Posterior cingulate gyrus (tissue), 11 donors: ENCODE measurements around the gene CAGE1.

Experiments
- DNase-seq, 10 donors: peaks; one replicate each; pipeline versions ENCODE4 v3.0.0 to v3.0.0-alpha.2; 2020 to 2021; ENCODE audit warnings: mixed read lengths in 3 of 10
- intact Hi-C: fragments of 100-400 bp; cut with DNase I; formaldehyde crosslinking; loops from one replicate; pipeline ENCODE4 v1.15.1; 2023

Gene CAGE1

DNA sequence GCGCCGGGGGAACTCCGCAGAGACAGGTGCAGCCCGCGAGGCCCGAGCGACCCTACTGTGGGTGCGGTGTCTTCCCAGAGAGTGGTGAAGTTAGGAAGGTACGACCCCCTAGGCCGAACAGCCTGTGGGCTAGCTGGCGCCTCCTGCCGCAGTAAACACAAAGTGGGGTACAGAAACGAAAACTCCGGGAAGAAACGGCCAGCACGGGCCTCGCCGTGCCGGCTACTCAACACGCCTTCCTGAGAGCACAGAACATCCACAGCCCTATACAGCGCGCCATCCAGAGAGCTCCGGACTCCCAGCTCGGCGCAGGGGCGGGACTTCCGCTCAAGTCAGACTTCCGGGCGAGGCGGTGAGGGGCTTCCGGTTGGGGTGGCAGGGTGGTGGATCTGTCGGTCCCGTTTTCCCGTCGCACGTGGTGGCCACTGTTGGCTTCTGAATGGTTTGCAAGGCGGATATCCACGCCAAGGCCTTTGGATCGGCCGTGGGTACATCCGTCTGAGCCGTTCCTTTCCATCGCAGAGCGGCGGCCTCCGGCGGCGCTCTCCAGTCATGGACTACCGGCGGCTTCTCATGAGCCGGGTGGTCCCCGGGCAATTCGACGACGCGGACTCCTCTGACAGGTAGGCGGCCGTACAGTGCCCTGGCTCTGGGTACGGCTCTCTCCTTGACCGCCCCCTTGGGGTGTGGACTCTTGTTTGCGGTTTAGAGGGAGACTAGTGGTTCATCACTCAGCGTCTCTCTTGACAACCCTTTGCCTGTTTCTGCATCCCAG, at the start of gene CAGE1, which contains the start of gene RIOK1:
Gene CAGE1, minus strand, starts transcription at position 292 of the 775 bp plus-strand sequence. CDS start 2,569 bp downstream, outside the sequence.
Gene RIOK1, plus strand, starts transcription at position 358 of the 775 bp plus-strand sequence. Its CDS starts 195 bp downstream, at position 553.
- DNase-seq, result peak; percentile 91 to 99 (median 96)
- intact Hi-C loops, result loop anchor here (1.0 to 10.0 kb wide), 2 partner anchors 76 to 105 kb away; partner anchors contain the start of gene SSR1

DNA sequence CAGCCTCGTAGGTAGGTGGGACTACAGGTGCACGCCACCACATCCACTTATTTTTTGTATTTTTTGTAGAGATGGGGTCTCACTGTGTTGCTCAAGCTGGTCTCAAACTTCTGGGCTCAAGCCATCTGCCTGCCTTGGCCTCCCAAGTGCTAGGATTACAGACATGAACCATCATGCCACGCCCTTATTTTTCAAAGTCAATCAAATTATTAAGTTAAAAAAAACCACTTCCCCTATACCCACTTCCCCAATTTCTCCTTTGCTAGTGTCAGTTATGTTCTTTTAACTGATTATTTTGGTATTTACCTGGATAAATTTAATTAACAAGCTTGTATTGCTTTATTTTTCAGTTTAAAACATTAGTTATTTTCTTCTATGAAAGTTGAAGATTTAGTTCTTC, 49.7 kb upstream of the CAGE1 start:
- intact Hi-C loops, result no loop called here
- DNase-seq, result no peak

DNA sequence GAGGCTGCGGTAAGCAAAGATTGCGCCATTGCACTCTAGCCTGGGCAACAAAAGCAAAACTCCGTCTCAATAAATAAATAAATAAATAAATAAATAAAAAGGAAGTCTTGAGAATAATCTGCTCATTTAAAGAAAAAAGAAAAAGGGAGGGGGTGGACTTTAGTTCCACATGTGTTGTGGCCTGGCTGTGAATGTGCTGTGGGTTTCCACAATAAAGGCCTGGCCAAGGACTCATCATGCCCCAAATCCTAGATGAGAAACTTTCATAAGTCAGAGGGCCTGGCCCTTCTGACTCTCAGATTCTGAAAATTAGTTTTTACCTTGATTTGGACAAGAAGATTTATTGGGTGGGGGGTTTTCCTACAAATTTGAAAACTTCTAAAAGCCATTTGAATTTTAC, 48.5 kb upstream of the CAGE1 start:
- DNase-seq, result no peak
- intact Hi-C loops, result no loop called here

- intact Hi-C loops, result no loop called here
- DNase-seq, result no peak
These were observed 45.1 kb upstream of the CAGE1 start for GRCh38 chr6:7434672-7435071.

- no peak for DNase-seq
- intact Hi-C loops, result no loop called here
These were observed 43.6 kb upstream of the CAGE1 start for GRCh38 chr6:7433121-7433617.

GRCh38 chr6:7432391-7433120, 43.0 kb upstream of the CAGE1 start:
- no peak for DNase-seq
- intact Hi-C loops, result no loop called here

DNA sequence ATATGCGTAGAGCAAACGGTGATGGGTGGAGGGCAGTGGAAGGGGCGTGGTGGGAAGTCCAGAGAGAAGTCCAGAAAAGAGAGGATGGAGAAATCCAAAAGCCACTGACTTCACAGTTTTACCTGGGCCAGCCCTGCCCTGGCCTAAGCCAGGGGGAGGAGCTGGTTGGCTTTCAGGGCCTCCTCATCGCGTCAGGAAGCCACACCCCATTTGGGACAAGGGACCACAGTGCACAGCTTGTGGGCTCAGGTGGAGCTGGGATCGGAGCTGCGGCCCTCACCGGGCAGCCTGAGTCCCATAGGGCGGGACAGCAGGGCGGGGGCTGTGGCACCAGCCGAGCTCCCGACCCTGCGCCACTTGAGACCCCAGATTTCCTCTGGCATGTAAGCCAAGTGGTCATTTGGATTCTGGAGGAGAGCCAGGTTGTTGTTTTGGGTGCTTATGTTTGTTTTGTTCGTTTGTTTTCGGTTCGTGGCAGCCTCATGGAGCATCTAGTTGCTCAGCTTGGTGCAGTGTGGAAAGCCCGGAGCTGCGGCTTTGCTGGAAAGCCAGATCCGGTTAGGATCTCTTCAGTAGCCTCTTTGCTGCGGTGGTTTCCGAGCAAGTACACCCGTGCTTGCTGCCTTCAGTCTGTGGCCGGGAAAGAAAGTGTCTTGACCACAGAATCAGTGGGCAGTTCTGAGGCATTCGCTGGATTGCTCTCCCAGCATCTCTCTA, 42.3 kb upstream of the CAGE1 start:
- DNase-seq, result no peak
- intact Hi-C loops, result no loop called here

- intact Hi-C loops, result no loop called here
- DNase-seq, result no peak
These were observed 41.8 kb upstream of the CAGE1 start for GRCh38 chr6:7431313-7431673.

GRCh38 chr6:7426447-7427169, 37.1 kb upstream of the CAGE1 start:
- intact Hi-C loops, result loop anchor here (10.0 kb wide), 1 partner anchor 188 kb away; no protein-coding TSS in a partner anchor
- DNase-seq, result no peak

DNA sequence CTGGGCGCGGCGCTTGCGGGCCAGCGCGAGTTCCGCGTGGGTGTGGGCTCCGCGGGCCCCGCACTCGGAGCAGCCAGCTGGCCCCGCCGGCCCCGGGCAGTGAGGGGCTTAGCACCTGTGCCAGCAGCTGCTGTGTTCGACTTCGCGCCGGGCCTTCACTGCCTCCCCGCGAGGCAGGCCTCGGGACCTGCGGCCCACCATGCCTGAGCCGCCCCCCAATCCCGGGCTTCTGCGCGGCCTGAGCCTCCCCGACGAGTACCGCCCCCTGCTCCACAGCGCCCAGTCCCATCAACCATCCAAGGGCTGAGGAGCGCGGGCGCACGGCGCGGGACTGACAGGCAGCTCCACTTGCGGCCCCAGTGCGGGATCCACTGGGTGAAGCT, 36.3 kb upstream of the CAGE1 start:
- no peak for DNase-seq
- intact Hi-C loops, result loop anchor here (10.0 kb wide), 1 partner anchor 189 kb away; no protein-coding TSS in a partner anchor

DNA sequence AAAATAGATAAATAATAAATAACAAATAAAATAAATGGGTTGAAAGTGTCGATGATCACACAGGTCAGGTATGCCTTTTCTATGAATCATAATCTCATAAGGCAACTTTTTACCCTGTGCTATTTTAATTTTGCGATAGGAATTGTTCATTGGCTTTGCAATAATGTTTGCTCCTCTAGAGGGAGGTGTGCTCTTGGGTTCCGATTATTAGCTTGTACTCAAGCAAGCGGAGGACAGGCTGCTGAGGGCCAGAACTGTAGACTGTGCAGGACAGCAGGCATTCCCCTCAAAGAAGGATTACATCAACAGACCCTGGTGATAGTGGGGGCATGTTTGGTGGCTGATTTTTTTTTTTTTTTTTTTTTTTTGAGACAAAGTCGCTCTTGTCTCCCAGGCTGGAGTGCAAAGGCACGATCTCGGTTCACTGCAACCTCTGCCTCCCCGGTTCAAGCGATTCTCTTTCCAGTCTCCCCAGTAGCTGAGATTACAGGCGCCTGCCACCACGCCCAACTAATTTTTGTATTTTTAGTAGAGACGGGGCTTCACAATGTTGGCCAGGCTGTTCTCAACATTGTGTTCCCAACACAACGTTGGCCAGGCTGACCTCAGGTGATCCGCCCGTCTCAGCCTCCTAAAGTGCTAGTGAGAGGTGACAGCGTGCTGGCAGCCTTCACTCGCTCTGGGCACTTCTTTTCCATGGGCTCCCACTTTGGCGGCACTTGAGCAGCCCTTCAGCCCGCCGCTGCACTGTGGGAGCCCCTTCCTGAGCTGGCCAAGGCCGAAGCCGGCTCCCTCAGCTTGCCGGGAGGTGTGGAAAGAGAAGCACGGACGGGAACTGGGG, 35.6 kb upstream of the CAGE1 start:
- intact Hi-C loops, result loop anchor here (10.0 kb wide), 1 partner anchor 190 kb away; no protein-coding TSS in a partner anchor
- DNase-seq, result no peak

GRCh38 chr6:7424058-7424457, 34.5 kb upstream of the CAGE1 start:
- no peak for DNase-seq
- intact Hi-C loops, result loop anchor here (10.0 kb wide), 1 partner anchor 191 kb away; no protein-coding TSS in a partner anchor

DNA sequence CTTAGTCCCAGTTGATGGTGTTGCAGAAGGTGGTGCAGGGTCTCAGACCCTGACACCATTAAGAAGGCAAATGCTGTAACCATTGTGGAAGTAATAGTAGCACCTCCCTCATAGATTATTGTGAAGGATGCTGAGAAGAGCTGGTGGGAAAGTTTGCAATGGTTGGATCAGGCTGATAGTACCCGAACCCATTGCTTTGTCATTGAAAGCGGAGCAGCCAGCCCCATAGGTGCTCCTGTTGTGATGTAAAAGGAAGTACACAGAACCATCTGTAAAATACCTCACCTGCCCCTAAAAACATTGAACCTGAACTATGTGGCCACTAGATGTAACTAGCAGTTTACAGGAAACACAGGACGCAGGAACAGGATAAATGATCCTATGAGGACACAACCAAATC, 31.5 kb upstream of the CAGE1 start:
- DNase-seq, result no peak
- intact Hi-C loops, result loop anchor here (10.0 kb wide), 1 partner anchor 194 kb away; no protein-coding TSS in a partner anchor

DNA sequence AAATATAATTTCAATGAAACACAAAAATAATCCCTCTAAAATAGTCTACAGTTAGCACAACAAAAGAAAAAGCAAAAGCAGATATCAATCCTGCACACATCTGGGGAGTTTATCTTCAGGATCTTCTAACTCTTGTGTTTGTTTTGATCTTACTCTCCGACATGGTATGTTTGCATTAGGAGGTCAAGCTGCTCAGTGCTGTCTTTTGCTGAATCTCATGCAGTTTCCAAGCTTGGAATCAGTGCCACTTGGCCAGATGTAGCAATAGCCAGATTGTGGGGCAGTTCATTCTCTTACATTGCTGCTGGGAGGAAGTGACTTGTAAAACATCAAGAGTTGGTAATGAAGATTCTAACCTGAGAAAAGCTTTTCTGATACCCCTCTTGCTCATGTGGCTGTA, 29.5 kb upstream of the CAGE1 start:
- intact Hi-C loops, result no loop called here
- DNase-seq, result no peak

- intact Hi-C loops, result no loop called here
- DNase-seq, result no peak
These were observed 28.8 kb upstream of the CAGE1 start for GRCh38 chr6:7418238-7418905.

- intact Hi-C loops, result no loop called here
- DNase-seq, result no peak
These were observed 28.1 kb upstream of the CAGE1 start for GRCh38 chr6:7417684-7418083.

DNA sequence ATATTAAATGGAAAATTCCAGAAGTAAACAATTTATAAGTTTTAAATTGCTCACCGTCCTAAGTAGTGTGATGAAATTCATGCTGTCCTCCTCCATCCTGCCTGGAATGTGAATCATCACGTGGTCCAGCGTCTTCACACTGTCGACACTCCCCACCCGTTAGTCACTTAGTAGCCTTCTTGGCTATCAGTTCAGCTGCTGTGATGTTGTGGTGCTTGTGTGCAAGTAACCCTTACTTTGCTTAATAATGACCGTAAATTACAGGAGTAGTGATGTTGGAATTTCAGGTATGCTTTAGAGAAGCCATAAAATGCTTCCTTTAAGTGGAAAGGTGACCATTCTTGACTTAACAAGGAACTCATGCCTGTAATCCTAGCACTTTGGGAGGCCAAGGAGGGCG, 25.3 kb upstream of the CAGE1 start:
- intact Hi-C loops, result no loop called here
- DNase-seq, result no peak

DNA sequence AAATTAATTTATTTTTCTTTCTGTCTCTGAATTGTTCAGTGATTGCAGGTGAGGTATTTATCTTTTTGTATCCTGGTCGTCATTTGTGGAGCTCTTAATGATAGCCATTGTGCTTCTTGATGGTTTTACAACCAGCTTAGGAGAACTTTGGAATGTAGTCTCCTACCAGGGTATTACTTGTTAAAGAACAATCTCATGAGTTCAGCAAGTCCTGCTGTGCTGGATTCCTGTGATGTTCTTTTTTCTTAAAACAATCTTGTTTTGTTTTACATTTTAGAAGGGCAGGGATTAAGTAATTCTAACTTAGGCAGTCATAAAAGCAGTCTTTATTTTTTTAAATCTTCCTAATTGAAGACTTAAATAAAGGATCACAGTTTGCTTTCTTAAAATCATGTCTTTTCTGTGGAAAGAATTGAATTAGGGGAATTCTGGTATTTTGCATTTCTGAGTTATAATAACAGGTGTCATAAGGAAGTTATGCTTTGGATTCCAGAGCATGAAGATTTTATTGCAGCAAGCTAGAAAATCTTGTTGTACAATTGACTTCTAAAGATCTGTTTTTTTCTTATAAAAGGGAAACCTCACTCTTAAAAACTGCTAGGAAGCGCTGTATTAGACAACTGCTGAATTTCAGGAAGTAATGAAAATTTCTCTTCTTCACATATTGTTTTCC, 23.7 kb upstream of the CAGE1 start:
- DNase-seq, result no peak
- intact Hi-C loops, result no loop called here
